ENCODE measurements around the gene AEN.

AEN gene

GRCh38 chr15:88615303-88616107 lies 5.6 kb upstream of the AEN start:
- no peak for TF ChIP-seq CTCF (IDR thresholded peaks at IDR 0.05; ENCODE audit: low read depth, low read length)
- no peak overlapping the region for H3K4me3 ChIP-seq (ENCODE audit: low read depth, low read length)

GRCh38 chr15:88616240-88616639 lies 4.9 kb upstream of the AEN start:
- no peak for TF ChIP-seq CTCF (IDR thresholded peaks at IDR 0.05; ENCODE audit: low read depth, low read length)
- H3K4me3 ChIP-seq (ENCODE audit: low read depth, low read length) = no peak overlapping the region

- TF ChIP-seq CTCF (IDR thresholded peaks at IDR 0.05; ENCODE audit: low read depth, low read length) = no peak
- no peak overlapping the region for H3K4me3 ChIP-seq (ENCODE audit: low read depth, low read length)
These were observed 4.0 kb upstream of the AEN start for GRCh38 chr15:88617031-88617722.

- H3K4me3 ChIP-seq (ENCODE audit: low read depth, low read length) = no peak overlapping the region
- TF ChIP-seq CTCF (IDR thresholded peaks at IDR 0.05; ENCODE audit: low read depth, low read length) = no peak
These were observed 3.4 kb upstream of the AEN start for GRCh38 chr15:88617790-88618189.

- no peak for TF ChIP-seq CTCF (IDR thresholded peaks at IDR 0.05; ENCODE audit: low read depth, low read length)
- no peak overlapping the region for H3K4me3 ChIP-seq (ENCODE audit: low read depth, low read length)
These were observed 2.5 kb upstream of the AEN start for GRCh38 chr15:88618686-88619085.

- H3K4me3 ChIP-seq (ENCODE audit: low read depth, low read length) = no peak overlapping the region
- TF ChIP-seq CTCF (IDR thresholded peaks at IDR 0.05; ENCODE audit: low read depth, low read length) = no peak
These were observed 1.3 kb upstream of the AEN start for GRCh38 chr15:88619796-88620195.
